ENCODE measurements around the gene MCCC1. TPM values are rescaled to one million over a fixed set of nuclear protein-coding genes. Genes with fewer than 3 reads are reported as not detected.
A peak's percentile ranks its signal among the peaks of the same experiment; 100 is the strongest.
"Not testable (repeated sequence)": the region's sequence is repeated elsewhere in the genome, so short reads cannot be mapped to it uniquely, and the experiment has no call there.

Gene MCCC1
- total RNA-seq, 1 donor from 2014 or later = 61.4 TPM

DNA sequence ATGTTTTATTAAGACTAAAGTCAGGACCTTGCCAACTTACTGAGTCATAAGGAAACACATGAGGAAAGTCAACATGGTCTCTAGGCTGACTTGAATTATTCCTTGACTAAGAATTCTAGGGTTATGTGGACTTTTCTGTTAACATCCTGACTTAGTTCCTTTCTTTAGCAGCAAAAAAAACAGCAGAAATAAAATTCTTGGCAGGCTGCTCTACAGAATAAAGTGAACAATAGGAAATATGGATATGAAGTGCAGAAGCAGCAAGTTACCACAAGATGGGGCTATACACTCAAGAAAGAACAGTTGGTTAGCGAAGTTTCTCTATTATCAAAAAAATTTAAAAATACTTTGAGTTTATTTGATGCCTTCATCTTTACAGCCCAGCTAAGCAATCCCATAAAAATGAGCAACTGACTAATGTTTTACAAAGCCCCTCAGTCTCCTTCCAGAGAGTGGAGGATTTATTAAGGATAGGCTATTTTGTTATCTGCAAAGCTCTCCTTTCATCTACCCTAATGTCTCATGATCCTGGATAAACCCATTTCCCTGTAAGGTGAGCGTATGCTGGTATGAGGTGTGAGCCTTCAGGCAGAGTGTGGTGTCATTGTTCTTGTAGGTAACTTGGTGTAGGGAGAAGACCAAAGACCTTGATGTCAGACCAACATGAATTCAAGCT lies 23.1 kb upstream of the MCCC1 start:
- H3K27me3 ChIP-seq = peaks cover under 1% of the 10 kb centered on the region
- H3K27ac ChIP-seq = no peak overlapping the region
- peak; percentile 91 for TF ChIP-seq CTCF (IDR thresholded peaks at IDR 0.05)
- no peaks in the 10 kb centered on the region for H3K9me3 ChIP-seq
- DNase-seq (no peak), ATAC-seq (peak; percentile 81)
- H3K36me3 ChIP-seq = no peaks in the 10 kb centered on the region
- H3K4me1 ChIP-seq = no peaks in the 10 kb centered on the region
- intact Hi-C loops (cut with DNase I) = loop anchor here (5.0 kb wide), 1 partner anchor 255 kb away; no protein-coding TSS in a partner anchor
- no peak overlapping the region for H3K4me3 ChIP-seq

DNA sequence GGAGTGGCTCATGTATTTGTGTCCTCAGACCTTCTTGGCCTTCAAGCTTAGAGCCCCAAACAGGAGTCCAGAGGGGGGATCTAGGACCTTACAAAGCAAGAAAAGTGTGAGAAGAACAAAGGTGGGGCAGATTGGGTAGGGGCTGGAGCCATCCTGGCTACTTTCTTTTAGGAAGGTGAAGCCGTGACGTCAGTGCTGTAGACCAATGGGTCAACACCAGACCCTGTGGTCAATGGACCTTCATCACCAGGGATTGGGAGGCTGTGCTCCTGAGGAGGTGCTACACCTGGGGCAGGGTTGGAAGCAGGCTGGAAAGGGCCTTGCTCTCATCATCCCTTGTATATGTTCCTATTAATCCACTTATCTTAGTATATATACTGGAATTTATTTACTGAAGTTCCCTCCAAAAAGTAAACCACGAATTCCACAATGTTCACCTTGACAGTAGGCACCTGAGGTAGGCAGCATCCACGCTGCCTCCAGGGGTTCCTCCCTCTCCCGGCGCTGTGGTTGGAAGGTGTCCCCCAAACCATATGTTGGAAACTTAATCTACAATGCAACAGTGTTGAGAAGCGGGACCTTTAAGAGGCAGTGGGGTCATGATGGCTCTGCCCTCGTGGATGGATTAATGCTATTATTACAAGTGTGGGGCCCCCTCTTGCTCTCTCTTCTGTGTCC lies 21.4 kb upstream of the MCCC1 start:
- TF ChIP-seq CTCF (IDR thresholded peaks at IDR 0.05) = no peak
- DNase-seq = no peak
- H3K27me3 ChIP-seq = peaks cover 18% of the 10 kb centered on the region
- H3K9me3 ChIP-seq = no peaks in the 10 kb centered on the region
- no peak overlapping the region for H3K4me3 ChIP-seq
- no peaks in the 10 kb centered on the region for H3K36me3 ChIP-seq
- no peaks in the 10 kb centered on the region for H3K4me1 ChIP-seq
- intact Hi-C loops (cut with DNase I) = loop anchor here (5.0 kb wide), 1 partner anchor 257 kb away; no protein-coding TSS in a partner anchor
- H3K27ac ChIP-seq = no peak overlapping the region
- peak; percentile 7 for ATAC-seq

- Histone ChIP-seq H3K36me3 (no peaks in the 10 kb centered on the region), H3K27ac (no peak overlapping the region), H3K27me3 (peaks cover 20% of the 10 kb centered on the region), H3K9me3 (no peaks in the 10 kb centered on the region), H3K4me3 (no peak overlapping the region), H3K4me1 (peaks cover 5% of the 10 kb centered on the region)
- ATAC-seq = no peak
- no peak for DNase-seq
- intact Hi-C loops (cut with DNase I) = no loop called here
- TF ChIP-seq CTCF (IDR thresholded peaks at IDR 0.05) = no peak
These were observed 17.8 kb upstream of the MCCC1 start for GRCh38 chr3:183117056-183117455.

DNA sequence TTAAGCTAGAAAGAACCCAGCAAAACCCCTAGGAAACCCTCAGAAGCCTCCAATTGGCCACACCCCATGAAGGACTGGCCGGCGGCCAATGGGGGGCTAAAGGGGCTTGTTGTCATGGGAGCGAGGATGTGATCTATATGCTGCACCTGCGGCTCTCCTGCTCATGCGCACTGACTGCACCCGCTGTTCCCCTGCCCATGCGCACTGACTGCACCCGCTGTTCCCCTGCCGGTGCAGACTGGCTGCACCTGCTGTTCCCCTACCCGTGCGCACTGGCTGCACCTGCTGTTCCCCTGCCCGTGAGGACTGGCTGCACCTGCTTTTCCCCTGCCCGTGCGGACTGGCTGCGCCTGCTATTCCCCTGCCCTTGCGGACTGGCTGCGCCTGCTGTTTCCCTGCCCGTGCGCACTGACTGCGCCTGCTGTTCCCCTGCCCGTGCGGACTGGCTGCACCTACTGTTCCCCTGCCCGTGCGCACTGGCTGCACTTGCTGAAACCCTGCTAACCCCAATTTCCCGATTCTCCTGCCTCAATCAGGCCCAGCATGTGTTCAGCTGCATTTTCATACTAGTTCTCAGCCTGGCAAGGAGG lies 16.8 kb upstream of the MCCC1 start:
- TF ChIP-seq CTCF (IDR thresholded peaks at IDR 0.05) = no peak
- DNase-seq = peak; percentile 72
- ATAC-seq = peak; percentile 71
- no peak overlapping the region for H3K4me3 ChIP-seq
- intact Hi-C loops (cut with DNase I) = no loop called here
- H3K36me3 ChIP-seq = no peaks in the 10 kb centered on the region
- no peaks in the 10 kb centered on the region for H3K9me3 ChIP-seq
- peaks cover 5% of the 10 kb centered on the region for H3K4me1 ChIP-seq
- H3K27ac ChIP-seq = no peak overlapping the region
- peaks cover 20% of the 10 kb centered on the region for H3K27me3 ChIP-seq

DNA sequence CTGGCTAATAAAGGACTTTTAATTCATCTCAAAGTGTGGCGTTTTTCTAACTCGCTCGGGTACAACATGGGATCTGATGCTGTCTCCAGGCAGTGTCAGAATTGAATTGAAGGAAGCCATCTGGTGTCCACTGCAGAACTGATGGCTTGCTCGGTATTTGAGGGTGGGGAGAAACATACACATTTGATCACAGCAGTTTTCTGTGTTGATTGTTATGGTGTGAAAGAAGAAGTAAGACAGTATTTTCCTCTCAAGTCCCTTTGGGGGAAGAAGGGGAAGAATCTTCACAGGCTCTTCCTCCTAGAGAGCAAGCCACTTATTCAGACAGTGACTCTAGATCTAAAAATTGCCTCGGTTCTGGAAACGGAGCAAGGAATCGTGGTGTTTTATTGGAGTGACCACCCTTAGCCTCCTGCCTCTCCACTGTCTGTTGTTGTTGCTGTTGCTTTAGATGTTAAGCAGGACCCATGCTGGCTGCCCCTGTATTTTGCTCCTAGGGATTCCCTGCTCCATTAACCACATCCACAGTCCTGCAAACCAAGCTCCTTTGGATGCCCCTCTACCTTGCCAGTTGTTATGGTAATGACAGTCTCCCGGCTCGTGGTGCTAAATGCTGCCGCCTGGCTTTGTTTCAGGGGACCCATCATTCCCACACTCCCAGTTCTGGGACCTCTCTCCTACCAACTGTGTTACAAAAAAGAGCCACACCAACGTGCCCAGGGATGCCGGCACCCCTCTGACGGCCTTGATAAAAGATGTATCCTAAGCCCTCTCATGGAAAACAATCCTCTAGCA lies 15.3 kb upstream of the MCCC1 start:
- ATAC-seq = no peak
- Histone ChIP-seq H3K9me3 (peaks cover 4% of the 10 kb centered on the region), H3K27ac (no peak overlapping the region), H3K36me3 (no peaks in the 10 kb centered on the region), H3K4me1 (peaks cover 5% of the 10 kb centered on the region), H3K4me3 (no peak overlapping the region), H3K27me3 (peaks cover 20% of the 10 kb centered on the region)
- intact Hi-C loops (cut with DNase I) = no loop called here
- no peak for TF ChIP-seq CTCF (IDR thresholded peaks at IDR 0.05)
- no peak for DNase-seq

GRCh38 chr3:183109847-183110246 lies 10.6 kb upstream of the MCCC1 start:
- H3K9me3 ChIP-seq; ATAC-seq; H3K4me1 ChIP-seq; DNase-seq; H3K36me3 ChIP-seq; intact Hi-C loops (cut with DNase I); H3K27me3 ChIP-seq; H3K4me3 ChIP-seq; H3K27ac ChIP-seq: not testable (repeated sequence)

Data from upper lobe of right lung (tissue), 1 donor.